B cell (primary cell): ENCODE measurements around the gene TRMT10A.

Experiments used
- CTCF ChIP-seq: fragments of 200-600 bp; IDR thresholded peaks from one replicate; pipeline ENCODE4 v1.8.0; 2022; ENCODE audit warnings: antibody characterized with exemption, mild to moderate bottlenecking
- EZH2 ChIP-seq: IDR thresholded peaks from 2 replicates; pipeline ENCODE4 v1.6.1; 2012; ENCODE audit warnings: borderline replicate concordance, low read depth, mild to moderate bottlenecking, moderate library complexity, low read length; ENCODE audit not compliant: insufficient read depth, poor library complexity, severe bottlenecking

GRCh38 chr4:99518601-99519295 is 45.1 kb downstream of the TRMT10A start:
- TF ChIP-seq CTCF (no peak), EZH2 (no peak)
